Suppressor macrophage treated with lipopolysaccharide for 1 hour (primary cell): ENCODE data around the gene TFR2.

Experiments used
- DNase-seq, 3 donors: peaks; one replicate each; pipeline ENCODE4 v3.0.0-alpha.2; 2020 to 2022

TFR2 gene

GRCh38 chr7:100612730-100613390 lies 28.5 kb downstream of the TFR2 start:
- DNase-seq: peak in 1 of 3 donors; percentile 10

- DNase-seq: peak; percentile 99
Observed at GRCh38 chr7:100611983-100612729, 29.2 kb downstream of the TFR2 start, which contains the start of gene MOSPD3. MOSPD3 (plus strand) TSS chr7:100612540; CDS start chr7:100612792, 252 bp downstream.

DNA sequence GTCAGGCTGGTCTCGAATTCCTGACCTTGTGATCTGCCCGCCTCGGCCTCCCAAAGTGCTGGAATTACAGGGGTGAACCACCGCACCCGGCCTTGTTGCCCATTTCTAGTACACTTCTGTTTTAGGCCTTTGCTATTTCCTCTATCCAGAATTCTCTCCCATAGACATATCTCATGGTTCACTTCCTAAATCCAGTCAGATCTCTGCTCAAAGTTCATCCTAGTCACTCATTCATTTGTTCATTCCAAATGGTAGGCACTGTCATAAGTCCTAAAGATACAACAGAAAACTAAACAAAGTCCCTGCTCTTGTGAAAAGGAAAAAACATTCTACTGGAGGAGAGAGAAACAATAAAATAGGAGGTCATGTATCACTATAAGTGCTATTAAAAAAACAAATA lies 31.4 kb downstream of the TFR2 start:
- DNase-seq: no peak

DNA sequence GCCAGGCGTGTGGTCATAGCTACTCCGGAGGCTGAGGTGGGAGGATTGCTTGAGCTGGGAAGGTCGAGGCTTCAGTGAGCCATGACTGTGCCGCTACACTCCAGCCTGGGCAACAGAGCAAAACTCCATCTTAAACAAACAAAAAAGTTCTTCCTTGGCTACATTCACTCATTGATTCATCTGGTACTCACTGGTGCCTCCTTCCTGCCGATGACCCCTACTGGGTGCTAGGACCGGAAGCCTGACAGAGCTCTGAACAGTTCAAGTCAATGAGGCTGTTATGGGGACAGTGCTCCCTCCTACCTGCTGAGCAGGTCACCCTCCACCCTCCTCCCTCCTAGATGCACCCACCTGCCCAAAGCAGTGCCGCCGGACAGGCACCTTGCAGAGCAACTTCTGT lies 34.2 kb downstream of the TFR2 start:
- no peak for DNase-seq

GRCh38 chr7:100606313-100606712 lies 35.0 kb downstream of the TFR2 start:
- no peak for DNase-seq

DNA sequence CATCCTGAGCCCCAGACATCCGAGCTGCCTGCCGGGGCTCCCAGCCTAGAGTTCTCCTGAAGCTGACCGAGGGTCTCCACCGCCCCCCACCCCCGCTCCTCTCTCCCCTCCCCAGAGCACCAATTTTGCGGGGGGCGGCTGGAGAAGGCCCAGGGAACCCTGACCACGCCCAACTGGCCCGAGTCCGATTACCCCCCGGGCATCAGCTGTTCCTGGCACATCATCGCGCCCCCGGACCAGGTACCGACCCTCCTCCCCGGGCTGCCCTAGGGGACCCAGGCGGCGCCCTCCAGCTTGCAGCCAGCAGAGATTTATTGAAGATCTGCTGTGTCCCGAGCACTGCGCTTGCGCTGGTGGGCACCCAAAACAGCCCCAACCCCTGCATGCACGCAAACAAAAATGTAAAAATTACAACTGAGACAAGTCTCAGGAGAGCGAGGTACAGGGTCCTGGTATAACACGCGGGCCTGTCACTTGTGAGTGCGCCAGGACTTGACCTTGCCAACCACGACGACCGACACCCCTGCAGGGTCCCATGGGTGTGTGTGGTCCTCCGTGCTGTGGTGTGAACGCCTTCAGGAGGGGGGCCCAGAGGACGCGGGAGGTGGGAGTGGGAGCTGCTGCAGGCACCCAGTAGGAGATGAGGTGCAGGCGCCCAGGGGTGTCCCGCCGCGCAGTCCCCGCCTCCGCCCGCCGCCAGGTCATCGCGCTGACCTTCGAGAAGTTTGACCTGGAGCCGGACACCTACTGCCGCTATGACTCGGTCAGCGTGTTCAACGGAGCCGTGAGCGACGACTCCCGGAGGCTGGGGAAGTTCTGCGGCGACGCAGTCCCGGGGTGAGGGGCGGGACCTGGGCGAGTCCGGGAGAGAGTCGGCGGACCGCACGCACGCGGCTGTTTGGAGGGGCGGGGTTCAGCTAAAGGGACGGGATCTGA lies 36.1 kb downstream of the TFR2 start:
- peak; percentile 72 to 89 (median 82) for DNase-seq

- peak; percentile 76 to 91 (median 82) for DNase-seq
Observed at GRCh38 chr7:100604028-100604975, 37.0 kb downstream of the TFR2 start.

- DNase-seq: no peak
Observed at GRCh38 chr7:100603726-100604027, 37.7 kb downstream of the TFR2 start.

- no peak for DNase-seq
Observed at GRCh38 chr7:100602889-100603725, 38.2 kb downstream of the TFR2 start.

- no peak for DNase-seq
Observed at GRCh38 chr7:100600730-100601038, 40.7 kb downstream of the TFR2 start.

GRCh38 chr7:100599911-100600729 lies 41.2 kb downstream of the TFR2 start:
- no peak for DNase-seq

GRCh38 chr7:100598425-100598824 lies 42.9 kb downstream of the TFR2 start:
- no peak for DNase-seq

GRCh38 chr7:100595188-100595587 lies 46.2 kb downstream of the TFR2 start:
- no peak for DNase-seq

DNA sequence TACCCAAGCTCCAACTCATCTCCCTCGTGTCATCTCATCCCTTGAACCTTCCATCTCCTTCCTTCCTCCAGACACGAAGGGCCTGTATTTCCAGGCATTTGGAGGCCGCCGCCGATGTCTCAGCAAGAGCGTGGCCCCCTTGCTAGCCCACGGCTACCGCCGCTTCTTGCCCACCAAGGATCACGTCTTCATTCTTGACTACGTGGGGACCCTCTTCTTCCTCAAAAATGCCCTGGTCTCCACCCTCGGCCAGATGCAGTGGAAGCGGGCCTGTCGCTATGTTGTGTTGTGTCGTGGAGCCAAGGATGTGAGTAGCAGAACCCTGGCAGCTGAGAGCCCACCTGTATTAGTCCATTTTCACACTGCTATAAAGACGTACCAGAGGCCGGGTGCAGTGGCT lies 49.8 kb downstream of the TFR2 start:
- DNase-seq: no peak

DNA sequence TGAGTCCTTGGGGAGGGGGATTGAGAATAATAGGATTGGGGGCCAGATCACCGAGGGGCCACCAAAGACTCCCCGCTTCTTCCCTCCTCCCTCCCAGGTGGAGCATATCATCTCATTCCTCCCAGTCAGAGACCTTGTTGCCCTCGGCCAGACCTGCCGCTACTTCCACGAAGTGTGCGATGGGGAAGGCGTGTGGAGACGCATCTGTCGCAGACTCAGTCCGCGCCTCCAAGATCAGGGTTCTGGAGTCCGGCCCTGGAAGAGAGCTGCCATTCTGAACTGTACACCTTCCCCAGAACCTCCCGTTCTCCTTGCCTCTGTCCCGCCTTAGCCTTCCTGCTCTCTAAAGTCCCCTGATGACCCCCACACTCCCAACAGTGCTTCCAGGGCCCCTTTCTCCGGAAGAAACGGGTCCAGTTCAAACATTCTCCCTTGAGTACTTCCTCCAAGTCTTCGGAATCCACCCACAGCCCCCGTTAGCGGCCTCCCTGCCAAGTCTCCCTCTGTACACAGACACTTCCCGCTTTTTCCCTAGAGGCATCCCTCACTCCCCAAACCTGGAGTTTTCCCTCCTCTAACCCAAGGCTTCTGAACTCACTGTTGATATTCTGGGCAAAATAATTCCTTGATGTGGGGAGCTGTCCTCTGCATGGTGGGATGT lies 51.1 kb downstream of the TFR2 start:
- peak in 1 of 3 donors; percentile 35 for DNase-seq

GRCh38 chr7:100589341-100589947 lies 51.9 kb downstream of the TFR2 start:
- no peak for DNase-seq

GRCh38 chr7:100588438-100588837 lies 52.9 kb downstream of the TFR2 start:
- peak; percentile 53 to 57 (median 53) for DNase-seq

DNA sequence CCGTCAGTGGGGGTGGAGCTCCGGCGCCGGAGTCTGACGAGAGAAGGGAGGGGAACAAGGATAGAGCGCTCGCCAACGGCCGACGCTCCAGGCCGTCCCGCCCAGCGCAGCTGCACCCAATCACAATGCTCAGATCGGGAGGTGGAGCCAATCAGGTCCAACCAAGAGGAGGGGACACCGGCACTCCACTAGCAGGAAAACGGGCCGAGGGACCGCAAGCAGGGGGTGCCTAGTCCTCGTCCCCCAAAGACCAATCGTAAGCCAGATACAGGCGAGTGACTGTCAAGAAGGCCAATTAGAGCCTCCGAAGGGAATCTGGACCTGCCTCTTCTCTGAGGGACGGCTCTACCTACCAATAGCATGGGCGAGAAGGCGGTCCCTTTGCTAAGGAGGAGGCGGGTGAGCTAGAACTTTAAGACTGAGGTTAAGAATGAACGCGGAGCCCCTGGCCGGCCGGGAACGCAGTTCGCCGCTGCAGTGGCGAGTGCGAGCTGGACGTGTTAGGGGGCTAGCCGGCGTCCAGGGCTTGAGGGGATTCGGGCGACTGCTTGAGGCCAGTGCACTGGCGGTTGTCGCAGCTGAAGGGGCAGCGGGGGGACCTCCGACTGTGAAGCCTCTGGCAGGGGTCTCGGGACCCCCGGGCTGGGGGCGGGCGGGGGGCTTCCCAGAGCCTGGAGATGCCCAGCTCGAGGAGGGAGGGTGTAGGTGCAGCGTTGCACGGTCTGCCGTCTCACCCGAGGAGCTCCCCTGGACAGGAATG lies 54.9 kb downstream of the TFR2 start, which contains the start of gene FBXO24:
Gene FBXO24 (plus strand): TSS at position 63 of the 760 bp plus-strand sequence. CDS start 298 bp downstream, at position 361.
- peak; percentile 99 to 100 (median 100) for DNase-seq
